Esophagus squamous epithelium (tissue), 4 donors: Measurements from ENCODE around the gene PSG6.
"Not testable (repeated sequence)": the region's sequence is repeated elsewhere in the genome, so short reads cannot be mapped to it uniquely, and the experiment has no call there.

Source experiments
- CTCF ChIP-seq, 6 experiments: fragments of 450-650 bp in 4 of 6; fragments of 200-600 bp in 2 of 6; sonication (generic) in 2 of 6; IDR thresholded peaks; one replicate each; pipeline ENCODE4 v1.5.1; 2016 to 2019; ENCODE audit warnings: antibody characterized with exemption in 6 of 6, mild to moderate bottlenecking in 4 of 6, moderate library complexity in 4 of 6
- POLR2A ChIP-seq, 4 donors: fragments of 450-650 bp; IDR thresholded peaks; one replicate each; pipeline ENCODE4 v1.6.1; 2017; ENCODE audit warnings: antibody characterized with exemption in 4 of 4, mild to moderate bottlenecking in 4 of 4, moderate library complexity in 3 of 4

DNA sequence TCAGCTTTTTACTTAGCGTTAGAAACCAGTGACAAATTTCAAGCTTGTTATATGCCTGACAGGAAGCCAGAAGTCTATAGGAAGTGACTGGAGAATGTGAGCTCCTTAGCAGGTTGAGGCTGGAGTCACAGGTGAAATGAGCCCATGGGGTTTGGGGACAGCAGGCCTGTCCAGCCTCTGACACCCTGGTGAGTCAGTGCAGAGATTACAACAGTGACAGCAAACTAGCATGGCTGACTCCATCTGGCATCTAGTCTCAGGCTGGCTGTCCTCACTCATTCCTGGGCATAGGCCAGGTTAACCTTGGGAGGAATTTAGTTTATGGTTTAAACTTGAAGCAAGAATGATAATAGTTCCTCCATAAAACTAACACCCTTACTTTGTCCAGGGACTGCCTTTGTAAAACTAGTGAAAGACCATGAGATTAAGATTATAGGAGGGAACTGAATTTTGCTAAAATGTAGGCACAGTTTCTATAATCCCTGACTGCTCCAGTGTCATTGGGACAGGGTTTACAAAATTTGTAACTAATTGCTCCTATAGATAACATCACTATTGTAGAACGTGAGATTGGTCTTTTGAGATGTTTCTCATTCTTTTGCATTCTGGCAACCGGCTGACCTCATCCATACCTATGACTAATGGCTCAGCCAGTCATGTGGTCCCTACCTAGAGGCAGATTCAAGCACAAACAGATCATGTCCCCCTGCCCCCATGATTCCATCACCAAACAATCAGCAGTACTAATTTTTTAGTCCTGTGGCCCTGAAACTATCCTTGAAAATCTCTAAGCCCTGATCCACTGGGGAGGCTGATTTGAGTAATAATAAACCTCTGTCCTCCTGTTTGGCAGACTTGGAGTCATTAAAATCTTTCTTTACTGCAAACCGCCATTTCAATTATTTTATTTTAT is 42.5 kb downstream of the PSG6 start:
- not testable (repeated sequence) for TF ChIP-seq CTCF, POLR2A (IDR thresholded peaks at IDR 0.05)
